Erythroblast (primary cell): ENCODE data around the gene ACLY.

Source experiments
- DNase-seq, 2 experiments: peaks; one replicate each; lab custom pipeline; 2025; lab: John Stamatoyannopoulos, UW
- GATA1 ChIP-seq: IDR thresholded peaks from 2 replicates; pipeline ENCODE4 v1.6.1; 2011; ENCODE audit warnings: low read depth, mild to moderate bottlenecking, control low read depth, low read length, moderate library complexity
- POLR2A ChIP-seq: IDR thresholded peaks from 2 replicates; pipeline ENCODE4 v1.6.1; 2011; ENCODE audit warnings: mild to moderate bottlenecking, low read length

Gene ACLY

DNA sequence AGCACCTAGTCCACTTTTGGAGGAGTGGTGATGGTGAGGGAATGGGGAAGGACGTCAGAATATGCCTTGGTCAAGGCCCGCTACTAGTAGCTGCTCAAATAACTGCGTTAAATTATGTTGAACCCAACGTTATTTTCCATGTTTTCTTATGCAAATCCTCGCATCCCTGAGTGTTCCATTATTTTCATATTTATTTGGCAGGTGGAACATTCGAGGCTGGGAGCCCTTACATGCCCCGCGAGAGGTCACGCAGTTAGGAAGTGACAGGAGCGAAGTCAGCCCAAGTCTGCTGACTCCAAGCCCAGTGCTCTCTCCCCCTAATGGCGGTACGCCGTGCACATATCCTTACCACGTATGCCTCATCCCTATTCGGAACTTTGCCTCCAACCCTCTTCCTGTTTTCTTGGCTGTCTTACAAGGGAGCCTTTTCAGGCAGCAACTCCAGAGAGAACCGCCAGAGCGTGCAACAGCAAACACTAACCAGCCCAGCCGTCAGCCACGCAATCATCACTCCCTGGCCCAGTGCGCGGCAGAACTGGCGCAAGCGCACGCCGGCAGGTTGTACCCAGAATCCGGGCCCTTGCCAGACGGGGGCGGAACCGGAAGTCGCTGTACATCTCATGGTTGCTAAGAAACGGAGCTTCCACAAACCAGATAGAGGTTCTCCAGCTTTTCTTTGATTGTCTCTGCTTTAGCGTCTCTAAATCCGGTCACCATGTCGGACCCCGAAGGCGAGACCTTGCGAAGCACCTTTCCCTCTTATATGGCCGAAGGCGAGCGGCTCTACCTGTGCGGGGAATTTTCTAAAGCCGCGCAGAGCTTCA lies 11.5 kb upstream of the ACLY start, which contains the start of gene ODAD4:
Gene ODAD4 (plus strand): TSS at position 609 of the 824 bp plus-strand sequence. CDS start 107 bp downstream, at position 716.
- peak; percentile 98 for DNase-seq
- TF ChIP-seq GATA1 (no peak), POLR2A (peak; percentile 91)

GRCh38 chr17:41928693-41929251 lies 10.0 kb upstream of the ACLY start:
- no peak for DNase-seq
- TF ChIP-seq POLR2A (no peak), GATA1 (no peak)

DNA sequence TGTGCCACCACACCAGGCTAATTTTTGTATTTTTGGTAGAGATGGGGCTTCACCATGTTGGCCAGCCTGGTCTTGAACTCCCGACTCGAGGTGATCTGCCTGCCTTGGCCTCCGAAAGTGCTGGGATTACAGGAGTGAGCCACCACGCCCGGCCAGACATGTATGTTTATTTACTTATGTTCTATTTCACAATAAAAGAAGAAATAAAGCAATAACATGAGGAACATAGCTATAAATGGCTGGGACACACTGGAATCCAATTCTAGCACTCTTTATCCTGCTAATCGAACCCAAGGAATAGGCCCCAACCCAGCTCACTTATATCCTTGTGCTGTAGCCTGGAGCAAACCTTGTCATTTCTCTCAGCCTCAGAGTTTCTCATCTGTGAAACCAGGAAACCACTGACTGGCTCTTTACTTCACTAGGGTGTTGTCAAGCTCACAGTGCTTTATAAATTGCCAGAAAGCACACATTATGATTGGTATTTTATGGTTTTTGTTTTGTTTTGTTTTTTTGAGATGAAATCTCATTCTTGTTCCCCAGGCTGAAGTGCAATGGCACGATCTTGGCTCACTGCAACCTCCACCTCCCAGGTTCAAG lies 7.3 kb upstream of the ACLY start:
- TF ChIP-seq GATA1 = no peak
- no peak for TF ChIP-seq POLR2A
- DNase-seq = no peak

- DNase-seq = no peak
- TF ChIP-seq GATA1 (no peak), POLR2A (no peak)
Observed at GRCh38 chr17:41920580-41920955, 1.8 kb upstream of the ACLY start.

DNA sequence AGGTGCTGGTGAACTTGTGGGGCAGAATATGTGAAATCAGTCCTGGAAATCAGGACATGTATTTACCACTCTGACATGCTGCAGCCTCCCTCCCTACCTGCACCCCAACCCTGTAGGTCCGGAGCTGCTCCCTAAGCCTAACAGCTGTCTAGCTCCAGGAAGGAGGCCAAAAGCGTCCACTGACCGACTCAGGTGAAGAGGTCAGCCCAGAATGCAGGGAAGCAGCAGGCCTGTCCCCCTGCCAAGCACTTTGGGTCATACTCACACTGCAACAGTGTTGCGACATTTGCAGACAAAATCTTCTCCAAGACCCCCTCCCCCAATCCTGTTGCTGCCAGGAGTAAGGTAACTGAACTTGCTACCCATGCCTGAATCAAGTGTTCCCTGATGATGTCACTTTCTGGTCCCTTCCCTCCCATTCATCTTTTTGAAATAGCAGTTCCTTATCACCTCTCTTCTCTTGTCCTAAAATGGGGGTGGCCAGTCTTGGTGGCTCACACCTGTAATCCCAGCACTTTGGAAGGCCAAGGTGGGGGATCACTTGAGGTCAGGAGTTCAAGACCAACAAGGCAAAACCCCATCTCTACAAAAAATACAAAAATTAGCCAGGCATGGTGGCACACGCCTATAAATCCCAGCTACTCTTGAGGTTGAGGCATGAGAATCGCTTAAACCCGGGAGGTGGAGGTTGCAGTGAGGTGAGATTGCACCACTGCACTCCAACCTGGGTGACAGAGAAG lies 1.3 kb upstream of the ACLY start:
- DNase-seq = peak in 1 of 2 experiments; percentile 28
- no peak for TF ChIP-seq GATA1
- TF ChIP-seq POLR2A = no peak

DNA sequence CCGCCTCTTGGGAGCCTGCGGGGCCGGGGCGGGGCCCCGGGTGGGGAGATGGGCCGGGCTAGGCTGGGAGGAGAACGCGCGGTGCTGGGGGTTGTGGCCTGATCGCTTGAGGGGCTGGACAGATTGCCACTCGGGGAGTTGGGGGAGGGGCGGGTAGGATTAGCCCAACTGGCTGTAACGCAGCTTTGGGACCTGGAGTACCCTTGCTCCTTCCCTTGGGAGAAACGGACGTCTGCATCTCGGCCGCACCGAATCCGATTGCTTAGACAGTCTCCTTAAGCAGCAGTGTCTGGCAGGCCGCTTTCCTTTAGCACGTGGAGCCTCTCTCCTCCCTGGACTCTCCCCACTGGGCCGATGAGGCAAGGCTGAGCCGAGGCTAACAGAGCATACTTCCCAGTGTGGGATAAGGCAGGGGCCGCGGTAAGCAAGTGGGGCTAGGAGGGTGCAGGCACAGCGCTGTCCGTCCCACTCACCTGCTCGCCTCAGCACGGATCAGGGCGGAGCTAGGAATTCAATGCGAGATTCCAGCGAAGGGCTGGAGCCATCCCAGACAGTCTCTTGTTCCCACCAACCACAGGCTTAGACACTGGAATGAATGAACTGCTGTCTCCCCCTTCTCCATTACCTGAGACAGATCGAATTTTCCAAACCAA lies 540 bp upstream of the ACLY start:
- DNase-seq = no peak
- TF ChIP-seq GATA1 (no peak), POLR2A (no peak)

DNA sequence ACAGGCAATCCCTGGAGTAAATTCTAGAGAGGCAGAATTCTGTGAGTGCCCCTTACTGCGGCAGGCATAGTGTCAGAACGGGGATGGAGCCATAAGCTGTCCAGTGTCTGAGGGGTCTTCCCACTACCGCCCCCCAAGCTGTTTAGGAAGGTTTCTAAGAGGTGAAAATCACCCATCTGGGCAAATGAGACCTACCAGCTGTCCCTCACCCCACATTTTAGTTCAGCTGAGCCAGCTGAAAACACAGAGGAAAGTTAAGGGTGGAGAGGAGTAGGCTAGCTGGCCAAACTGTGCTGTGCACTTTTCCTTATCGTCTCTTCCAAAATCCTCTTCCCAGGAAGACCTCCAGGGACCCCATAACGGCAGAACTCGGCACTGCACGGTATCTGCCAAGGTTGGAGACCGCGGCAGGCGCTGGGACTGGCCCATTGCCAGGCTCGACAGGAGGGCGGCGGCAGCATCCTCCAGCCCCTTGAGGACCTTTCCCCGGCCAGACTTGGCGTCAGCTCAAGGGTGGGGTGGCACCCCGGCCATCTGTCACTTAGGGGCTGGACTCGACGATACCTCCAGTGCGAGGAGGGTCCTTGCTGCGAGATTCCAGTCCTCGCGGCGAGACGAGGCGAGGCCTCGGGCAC lies 955 bp downstream of the ACLY start:
- no peak for TF ChIP-seq POLR2A
- TF ChIP-seq GATA1 = no peak
- DNase-seq = peak; percentile 86

DNA sequence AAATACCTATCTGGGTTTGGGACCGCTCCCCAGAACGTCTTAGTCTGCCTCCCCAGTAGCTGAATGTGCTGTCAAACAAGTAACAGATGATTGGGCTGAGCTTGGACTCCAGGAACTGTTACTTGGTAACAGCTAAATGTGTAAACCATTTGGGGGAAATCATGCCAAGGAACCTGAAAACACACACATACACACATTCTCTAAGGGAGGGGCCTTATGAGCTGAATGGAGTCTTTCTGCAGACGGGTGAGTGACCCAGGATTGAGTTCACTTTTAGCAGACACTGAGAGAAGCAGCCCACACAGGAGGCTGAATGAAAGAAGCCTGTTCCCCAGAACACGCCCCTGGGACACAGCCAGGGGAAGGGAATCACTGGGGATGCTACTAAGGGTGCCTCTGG lies 1.6 kb downstream of the ACLY start:
- no peak for TF ChIP-seq GATA1
- TF ChIP-seq POLR2A = no peak
- peak; percentile 27 to 38 for DNase-seq

DNA sequence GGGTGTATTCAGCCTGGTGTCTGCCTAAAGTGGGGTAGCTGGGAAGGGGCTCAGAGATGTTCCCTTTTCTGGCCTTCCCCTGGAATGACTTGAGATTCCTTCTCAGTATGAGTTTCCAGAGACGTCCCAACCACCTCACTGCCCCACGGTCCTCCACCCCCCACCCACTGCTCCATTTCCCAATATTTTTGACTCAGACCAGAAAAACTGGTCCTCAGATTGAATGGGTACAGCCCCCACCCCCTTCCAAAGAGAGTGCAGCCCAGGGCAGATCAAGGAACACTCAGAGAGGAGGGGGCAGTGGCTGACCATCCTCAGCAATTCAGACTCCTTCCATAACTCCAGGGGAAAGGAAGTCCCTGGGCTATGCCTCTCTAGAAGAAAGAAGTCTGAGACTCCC lies 3.2 kb downstream of the ACLY start:
- DNase-seq = no peak

GRCh38 chr17:41915020-41915419 lies 3.7 kb downstream of the ACLY start:
- TF ChIP-seq POLR2A (no peak), GATA1 (no peak)
- no peak for DNase-seq

More for the DNA sequence above, 3.2 kb downstream of the ACLY start:
- TF ChIP-seq POLR2A (no peak), GATA1 (no peak)

- no peak for TF ChIP-seq POLR2A
- no peak for TF ChIP-seq GATA1
- no peak for DNase-seq
Observed at GRCh38 chr17:41914358-41914766, 4.4 kb downstream of the ACLY start.

GRCh38 chr17:41913798-41914197 lies 5.0 kb downstream of the ACLY start:
- DNase-seq = no peak
- TF ChIP-seq POLR2A (no peak), GATA1 (no peak)

DNA sequence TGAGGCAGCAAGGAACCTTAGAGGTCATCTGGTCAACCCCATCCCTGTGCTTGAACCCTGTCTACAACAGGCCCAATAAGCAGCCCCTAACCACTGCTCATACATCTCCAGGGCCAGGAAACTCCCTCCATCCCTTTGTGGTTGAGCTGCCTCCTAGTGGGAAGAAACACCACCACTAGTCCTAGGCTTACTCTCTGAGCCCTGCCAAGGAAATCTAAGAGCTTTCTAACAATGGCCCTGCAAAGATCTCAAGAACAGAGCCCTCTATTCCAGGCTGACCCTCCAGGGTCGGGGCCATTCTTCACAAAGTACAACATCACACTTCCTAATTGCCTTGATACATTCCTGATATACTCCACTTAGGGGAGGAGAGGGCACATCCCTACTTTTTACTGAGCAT lies 5.8 kb downstream of the ACLY start:
- no peak for DNase-seq
- no peak for TF ChIP-seq POLR2A
- TF ChIP-seq GATA1 = no peak
